ENCODE results near the gene ARID5B.

DNA sequence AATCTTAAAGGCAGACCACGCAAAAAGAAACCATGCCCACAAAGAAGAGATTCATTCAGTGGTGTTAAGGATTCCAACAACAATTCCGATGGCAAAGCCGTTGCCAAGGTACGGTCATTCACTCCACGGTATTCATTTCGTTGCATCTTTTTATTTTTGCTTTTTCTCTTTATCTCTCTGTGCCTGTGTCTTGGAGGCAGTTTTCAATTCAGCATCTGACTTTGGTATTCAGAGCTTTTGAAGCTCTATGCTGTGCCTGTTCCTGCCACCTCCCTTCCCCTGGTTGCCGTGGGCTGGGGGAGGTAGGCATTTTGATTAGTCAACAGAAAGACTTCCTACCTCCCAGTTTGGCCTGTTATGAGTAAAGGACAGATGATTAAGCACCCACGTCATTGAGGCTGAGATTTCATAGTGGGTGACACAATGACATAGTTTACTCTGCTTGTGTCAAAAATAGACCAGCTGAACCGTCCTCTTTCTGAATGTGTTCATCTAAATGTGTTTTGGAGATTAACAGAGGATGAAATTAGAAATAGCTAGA lies 149.5 kb downstream of the ARID5B start:
- TF ChIP-seq EZH2phosphoT487 (IDR thresholded peaks at IDR 0.05; ENCODE audit: borderline replicate concordance, low read depth) (no peak), EP300 (IDR thresholded peaks at IDR 0.05; ENCODE audit: borderline replicate concordance in 1 of 2, low read depth in 1 of 2, low read length in 1 of 2) (peak in 1 of 2 experiments; percentile 71; a peak in 2 of 4 replicates), ELF1 (IDR thresholded peaks at IDR 0.05) (no peak), RFX5 (IDR thresholded peaks at IDR 0.05; ENCODE audit: low read length) (no peak), YY1 (IDR thresholded peaks at IDR 0.05; ENCODE audit: low read depth) (no peak)
- TF ChIP-seq, protein P1, sequence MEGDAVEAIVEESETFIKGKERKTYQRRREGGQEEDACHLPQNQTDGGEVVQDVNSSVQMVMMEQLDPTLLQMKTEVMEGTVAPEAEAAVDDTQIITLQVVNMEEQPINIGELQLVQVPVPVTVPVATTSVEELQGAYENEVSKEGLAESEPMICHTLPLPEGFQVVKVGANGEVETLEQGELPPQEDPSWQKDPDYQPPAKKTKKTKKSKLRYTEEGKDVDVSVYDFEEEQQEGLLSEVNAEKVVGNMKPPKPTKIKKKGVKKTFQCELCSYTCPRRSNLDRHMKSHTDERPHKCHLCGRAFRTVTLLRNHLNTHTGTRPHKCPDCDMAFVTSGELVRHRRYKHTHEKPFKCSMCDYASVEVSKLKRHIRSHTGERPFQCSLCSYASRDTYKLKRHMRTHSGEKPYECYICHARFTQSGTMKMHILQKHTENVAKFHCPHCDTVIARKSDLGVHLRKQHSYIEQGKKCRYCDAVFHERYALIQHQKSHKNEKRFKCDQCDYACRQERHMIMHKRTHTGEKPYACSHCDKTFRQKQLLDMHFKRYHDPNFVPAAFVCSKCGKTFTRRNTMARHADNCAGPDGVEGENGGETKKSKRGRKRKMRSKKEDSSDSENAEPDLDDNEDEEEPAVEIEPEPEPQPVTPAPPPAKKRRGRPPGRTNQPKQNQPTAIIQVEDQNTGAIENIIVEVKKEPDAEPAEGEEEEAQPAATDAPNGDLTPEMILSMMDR (IDR thresholded peaks at IDR 0.05), result no peak
- TF ChIP-seq, protein P2, sequence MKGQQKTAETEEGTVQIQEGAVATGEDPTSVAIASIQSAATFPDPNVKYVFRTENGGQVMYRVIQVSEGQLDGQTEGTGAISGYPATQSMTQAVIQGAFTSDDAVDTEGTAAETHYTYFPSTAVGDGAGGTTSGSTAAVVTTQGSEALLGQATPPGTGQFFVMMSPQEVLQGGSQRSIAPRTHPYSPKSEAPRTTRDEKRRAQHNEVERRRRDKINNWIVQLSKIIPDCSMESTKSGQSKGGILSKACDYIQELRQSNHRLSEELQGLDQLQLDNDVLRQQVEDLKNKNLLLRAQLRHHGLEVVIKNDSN (IDR thresholded peaks at IDR 0.05; ENCODE audit: borderline replicate concordance, low read depth), result no peak
- TF ChIP-seq, protein P3, sequence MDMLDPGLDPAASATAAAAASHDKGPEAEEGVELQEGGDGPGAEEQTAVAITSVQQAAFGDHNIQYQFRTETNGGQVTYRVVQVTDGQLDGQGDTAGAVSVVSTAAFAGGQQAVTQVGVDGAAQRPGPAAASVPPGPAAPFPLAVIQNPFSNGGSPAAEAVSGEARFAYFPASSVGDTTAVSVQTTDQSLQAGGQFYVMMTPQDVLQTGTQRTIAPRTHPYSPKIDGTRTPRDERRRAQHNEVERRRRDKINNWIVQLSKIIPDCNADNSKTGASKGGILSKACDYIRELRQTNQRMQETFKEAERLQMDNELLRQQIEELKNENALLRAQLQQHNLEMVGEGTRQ (IDR thresholded peaks at IDR 0.05; ENCODE audit: borderline replicate concordance, low read depth, low read length), result no peak
